ENCODE results near the gene PCNT. TPM values are rescaled to one million over a fixed set of nuclear protein-coding genes. Genes with fewer than 3 reads are reported as not detected.

PCNT gene
- polyA plus RNA-seq, 1 donor: 17.9 TPM

- no peak overlapping the region for H3K27ac ChIP-seq (ENCODE audit: low read length)
- no peak overlapping the region for H3K4me3 ChIP-seq (ENCODE audit: low read length)
- no CpG with 5 or more reads among the region's 13 CpGs for WGBS (ENCODE audit: insufficient coverage, low lambda C conversion rate)
- no peak for DNase-seq
- no peaks in the 10 kb centered on the region for H3K27me3 ChIP-seq (ENCODE audit: control insufficient read depth, insufficient read depth, low read length)
- no peaks in the 10 kb centered on the region for H3K9me3 ChIP-seq (ENCODE audit: control insufficient read depth, low read depth, low read length)
- H3K36me3 ChIP-seq (ENCODE audit: control insufficient read depth, insufficient read depth, low read length): peaks cover 40% of the 10 kb centered on the region
- H3K4me1 ChIP-seq (ENCODE audit: control insufficient read depth, insufficient read depth, low read length): no peaks in the 10 kb centered on the region
Observed at GRCh38 chr21:46414965-46415275, 91.0 kb downstream of the PCNT start.

- no CpG with 5 or more reads among the region's 20 CpGs for WGBS (ENCODE audit: insufficient coverage, low lambda C conversion rate)
- Histone ChIP-seq H3K4me1 (ENCODE audit: control insufficient read depth, insufficient read depth, low read length) (no peaks in the 10 kb centered on the region), H3K9me3 (ENCODE audit: control insufficient read depth, low read depth, low read length) (no peaks in the 10 kb centered on the region), H3K27me3 (ENCODE audit: control insufficient read depth, insufficient read depth, low read length) (no peaks in the 10 kb centered on the region), H3K27ac (ENCODE audit: low read length) (no peak overlapping the region), H3K4me3 (ENCODE audit: low read length) (no peak overlapping the region), H3K36me3 (ENCODE audit: control insufficient read depth, insufficient read depth, low read length) (peaks cover 40% of the 10 kb centered on the region)
- DNase-seq: no peak
Observed at GRCh38 chr21:46416551-46416950, 92.6 kb downstream of the PCNT start.

- no peaks in the 10 kb centered on the region for H3K9me3 ChIP-seq (ENCODE audit: control insufficient read depth, low read depth, low read length)
- H3K36me3 ChIP-seq (ENCODE audit: control insufficient read depth, insufficient read depth, low read length): peaks cover 44% of the 10 kb centered on the region
- no peaks in the 10 kb centered on the region for H3K27me3 ChIP-seq (ENCODE audit: control insufficient read depth, insufficient read depth, low read length)
- no peak overlapping the region for H3K27ac ChIP-seq (ENCODE audit: low read length)
- no peaks in the 10 kb centered on the region for H3K4me1 ChIP-seq (ENCODE audit: control insufficient read depth, insufficient read depth, low read length)
- WGBS (ENCODE audit: insufficient coverage, low lambda C conversion rate): no CpG with 5 or more reads among the region's 25 CpGs
- DNase-seq: no peak
- H3K4me3 ChIP-seq (ENCODE audit: low read length): no peak overlapping the region
Observed at GRCh38 chr21:46418265-46418946, 94.5 kb downstream of the PCNT start.

- WGBS (ENCODE audit: insufficient coverage, low lambda C conversion rate): 100% methylated on average over 1 of the region's 16 CpGs
- Histone ChIP-seq H3K27ac (ENCODE audit: low read length) (no peak overlapping the region), H3K36me3 (ENCODE audit: control insufficient read depth, insufficient read depth, low read length) (peaks cover 44% of the 10 kb centered on the region), H3K27me3 (ENCODE audit: control insufficient read depth, insufficient read depth, low read length) (no peaks in the 10 kb centered on the region), H3K4me1 (ENCODE audit: control insufficient read depth, insufficient read depth, low read length) (no peaks in the 10 kb centered on the region), H3K9me3 (ENCODE audit: control insufficient read depth, low read depth, low read length) (no peaks in the 10 kb centered on the region), H3K4me3 (ENCODE audit: low read length) (no peak overlapping the region)
- no peak for DNase-seq
Observed at GRCh38 chr21:46420241-46421190, 96.6 kb downstream of the PCNT start.

GRCh38 chr21:46421191-46421750, 97.3 kb downstream of the PCNT start:
- H3K27me3 ChIP-seq (ENCODE audit: control insufficient read depth, insufficient read depth, low read length): no peaks in the 10 kb centered on the region
- H3K9me3 ChIP-seq (ENCODE audit: control insufficient read depth, low read depth, low read length): no peaks in the 10 kb centered on the region
- no CpG with 5 or more reads among the region's 23 CpGs for WGBS (ENCODE audit: insufficient coverage, low lambda C conversion rate)
- H3K36me3 ChIP-seq (ENCODE audit: control insufficient read depth, insufficient read depth, low read length): peaks cover 38% of the 10 kb centered on the region
- H3K27ac ChIP-seq (ENCODE audit: low read length): no peak overlapping the region
- H3K4me1 ChIP-seq (ENCODE audit: control insufficient read depth, insufficient read depth, low read length): no peaks in the 10 kb centered on the region
- no peak for DNase-seq
- no peak overlapping the region for H3K4me3 ChIP-seq (ENCODE audit: low read length)

- no peak for DNase-seq
- Histone ChIP-seq H3K27me3 (ENCODE audit: control insufficient read depth, insufficient read depth, low read length) (no peaks in the 10 kb centered on the region), H3K4me3 (ENCODE audit: low read length) (no peak overlapping the region), H3K27ac (ENCODE audit: low read length) (no peak overlapping the region), H3K9me3 (ENCODE audit: control insufficient read depth, low read depth, low read length) (no peaks in the 10 kb centered on the region), H3K36me3 (ENCODE audit: control insufficient read depth, insufficient read depth, low read length) (peaks cover 34% of the 10 kb centered on the region), H3K4me1 (ENCODE audit: control insufficient read depth, insufficient read depth, low read length) (no peaks in the 10 kb centered on the region)
- no CpG with 5 or more reads among the region's 35 CpGs for WGBS (ENCODE audit: insufficient coverage, low lambda C conversion rate)
Observed at GRCh38 chr21:46421756-46422555, 98.0 kb downstream of the PCNT start.

GRCh38 chr21:46422636-46423241, 98.8 kb downstream of the PCNT start:
- Histone ChIP-seq H3K4me3 (ENCODE audit: low read length) (no peak overlapping the region), H3K36me3 (ENCODE audit: control insufficient read depth, insufficient read depth, low read length) (peaks cover 38% of the 10 kb centered on the region), H3K4me1 (ENCODE audit: control insufficient read depth, insufficient read depth, low read length) (no peaks in the 10 kb centered on the region), H3K27me3 (ENCODE audit: control insufficient read depth, insufficient read depth, low read length) (no peaks in the 10 kb centered on the region), H3K9me3 (ENCODE audit: control insufficient read depth, low read depth, low read length) (no peaks in the 10 kb centered on the region), H3K27ac (ENCODE audit: low read length) (no peak overlapping the region)
- no CpG with 5 or more reads among the region's 12 CpGs for WGBS (ENCODE audit: insufficient coverage, low lambda C conversion rate)
- DNase-seq: no peak

GRCh38 chr21:46423546-46424038, 99.6 kb downstream of the PCNT start:
- no peak for DNase-seq
- peaks cover 40% of the 10 kb centered on the region for H3K36me3 ChIP-seq (ENCODE audit: control insufficient read depth, insufficient read depth, low read length)
- H3K27me3 ChIP-seq (ENCODE audit: control insufficient read depth, insufficient read depth, low read length): no peaks in the 10 kb centered on the region
- H3K9me3 ChIP-seq (ENCODE audit: control insufficient read depth, low read depth, low read length): no peaks in the 10 kb centered on the region
- H3K4me1 ChIP-seq (ENCODE audit: control insufficient read depth, insufficient read depth, low read length): no peaks in the 10 kb centered on the region
- H3K27ac ChIP-seq (ENCODE audit: low read length): no peak overlapping the region
- H3K4me3 ChIP-seq (ENCODE audit: low read length): no peak overlapping the region
- no CpG with 5 or more reads among the region's 1 CpG for WGBS (ENCODE audit: insufficient coverage, low lambda C conversion rate)

- no CpG with 5 or more reads among the region's 17 CpGs for WGBS (ENCODE audit: insufficient coverage, low lambda C conversion rate)
- H3K36me3 ChIP-seq (ENCODE audit: control insufficient read depth, insufficient read depth, low read length): peaks cover 41% of the 10 kb centered on the region
Observed at GRCh38 chr21:46424039-46424591, 100.2 kb downstream of the PCNT start.

More at GRCh38 chr21:46424039-46424591, 100.2 kb downstream of the PCNT start:
- Histone ChIP-seq H3K27me3 (ENCODE audit: control insufficient read depth, insufficient read depth, low read length) (no peaks in the 10 kb centered on the region), H3K4me1 (ENCODE audit: control insufficient read depth, insufficient read depth, low read length) (no peaks in the 10 kb centered on the region), H3K9me3 (ENCODE audit: control insufficient read depth, low read depth, low read length) (no peaks in the 10 kb centered on the region), H3K4me3 (ENCODE audit: low read length) (no peak overlapping the region), H3K27ac (ENCODE audit: low read length) (no peak overlapping the region)
- DNase-seq: no peak
